Daoy (cell line): ENCODE data around the gene CENPA. TPM values are rescaled to one million over a fixed set of nuclear protein-coding genes. Genes with fewer than 3 reads are reported as not detected.
"Not testable (repeated sequence)": the region's sequence is repeated elsewhere in the genome, so short reads cannot be mapped to it uniquely, and the experiment has no call there.

Source experiments
- DNase-seq: peaks from one replicate; pipeline ENCODE4 v3.0.0-alpha.2; 2015; ENCODE audit warnings: low read depth
- total RNA-seq: library from RNA; depleted of rRNA; stranded (reverse); fragments of >200 nt; shearing (Covaris generic); gene quantifications from 2 replicates; pipeline ENCODE4 v1.2.3, GENCODE V29; 2014

Gene CENPA
- total RNA-seq, 1 experiment from 2014 or later = 27.9 TPM

GRCh38 chr2:26792720-26793119 lies 6.9 kb downstream of the CENPA start:
- DNase-seq = no peak

GRCh38 chr2:26793518-26793917 lies 7.7 kb downstream of the CENPA start:
- DNase-seq = no peak

- DNase-seq = not testable (repeated sequence)
These were observed 9.3 kb downstream of the CENPA start for GRCh38 chr2:26795135-26795534.

GRCh38 chr2:26801328-26801727 lies 15.5 kb downstream of the CENPA start:
- DNase-seq = no peak

GRCh38 chr2:26801796-26802195 lies 15.9 kb downstream of the CENPA start:
- no peak for DNase-seq

- DNase-seq = peak; percentile 83
These were observed 19.4 kb downstream of the CENPA start for GRCh38 chr2:26805241-26805676.

- DNase-seq = no peak
These were observed 22.1 kb downstream of the CENPA start for GRCh38 chr2:26807788-26808460.

GRCh38 chr2:26809211-26809610 lies 23.4 kb downstream of the CENPA start:
- DNase-seq = no peak

- DNase-seq = no peak
These were observed 24.2 kb downstream of the CENPA start for GRCh38 chr2:26809876-26810577.

GRCh38 chr2:26811261-26811660 lies 25.4 kb downstream of the CENPA start:
- no peak for DNase-seq

- no peak for DNase-seq
These were observed 26.2 kb downstream of the CENPA start for GRCh38 chr2:26811791-26812694.

- no peak for DNase-seq
These were observed 26.9 kb downstream of the CENPA start for GRCh38 chr2:26812731-26813130.

GRCh38 chr2:26814072-26814765 lies 28.4 kb downstream of the CENPA start:
- not testable (repeated sequence) for DNase-seq

GRCh38 chr2:26816893-26817292 lies 31.0 kb downstream of the CENPA start:
- DNase-seq = peak; percentile 11

- DNase-seq = no peak
These were observed 32.4 kb downstream of the CENPA start for GRCh38 chr2:26818255-26818654.

GRCh38 chr2:26818972-26819371 lies 33.1 kb downstream of the CENPA start:
- no peak for DNase-seq

GRCh38 chr2:26820932-26821331 lies 35.1 kb downstream of the CENPA start:
- no peak for DNase-seq

GRCh38 chr2:26822877-26823276 lies 37.0 kb downstream of the CENPA start:
- no peak for DNase-seq

GRCh38 chr2:26838121-26838906 lies 52.5 kb downstream of the CENPA start:
- DNase-seq = no peak

- peak; percentile 19 for DNase-seq
These were observed 55.2 kb downstream of the CENPA start for GRCh38 chr2:26840937-26841610.
